Breast epithelium (tissue), 4 donors: ENCODE data around the gene CFAP300. TPM values are rescaled to one million over a fixed set of nuclear protein-coding genes. Genes with fewer than 3 reads are reported as not detected.
A peak's percentile ranks its signal among the peaks of the same experiment; 100 is the strongest.

Experiments used
- DNase-seq, 2 donors: peaks; one replicate each; pipeline ENCODE4 v3.0.0-alpha.2; 2019; ENCODE audit warnings: low spot score in 2 of 2
- H3K27ac ChIP-seq, 2 donors: fragments of 200-600 bp; sonication (generic) in 1 of 2; one replicate each; pipeline ENCODE4 v1.5.1; 2016 to 2019; ENCODE audit warnings: mild to moderate bottlenecking in 1 of 2
- H3K27me3 ChIP-seq, 2 donors: fragments of 200-600 bp; sonication (generic) in 1 of 2; one replicate each; pipeline versions ENCODE4 v1.5.1 to v1.6.0; 2017 to 2019; ENCODE audit warnings: control low read depth in 1 of 2, mild to moderate bottlenecking in 1 of 2
- H3K36me3 ChIP-seq: fragments of 200-600 bp; one replicate; pipeline ENCODE4 v1.5.1; 2019
- H3K4me1 ChIP-seq, 2 donors: fragments of 200-600 bp; sonication (generic); one replicate each; pipeline ENCODE4 v1.5.1; 2016 to 2019; ENCODE audit warnings: control low read depth in 1 of 2
- H3K4me3 ChIP-seq, 3 donors: fragments of 200-600 bp; sonication (generic); 1 replicate in 2 of 3; 2 replicates in 1 of 3; pipeline ENCODE4 v1.5.1; 2016 to 2019; ENCODE audit warnings: mild to moderate bottlenecking in 3 of 3, moderate library complexity in 2 of 3
- H3K9me3 ChIP-seq, 2 donors: fragments of 200-600 bp; sonication (generic) in 1 of 2; one replicate each; pipeline ENCODE4 v1.5.1; 2016 to 2019; ENCODE audit warnings: control low read depth in 1 of 2
- CTCF ChIP-seq, 3 donors: fragments of 450-650 bp; IDR thresholded peaks; one replicate each; pipeline ENCODE4 v1.5.1; 2016 to 2017; ENCODE audit warnings: antibody characterized with exemption in 3 of 3, mild to moderate bottlenecking in 3 of 3, moderate library complexity in 3 of 3
- POLR2A ChIP-seq: fragments of 450-650 bp; IDR thresholded peaks from one replicate; pipeline ENCODE4 v1.6.1; 2016; ENCODE audit warnings: antibody characterized with exemption, mild to moderate bottlenecking, moderate library complexity
- POLR2AphosphoS5 ChIP-seq, 3 donors: sonication (generic); formaldehyde crosslinking; IDR thresholded peaks; one replicate each; pipeline ENCODE4 v1.6.1; 2017; ENCODE audit warnings: antibody characterized with exemption in 3 of 3
- intact Hi-C: fragments of 100-400 bp; cut with DNase I; formaldehyde crosslinking; loops from one replicate; pipeline ENCODE4 v1.15.1; 2023; ENCODE audit warnings: low total_unique reads
- total RNA-seq, 3 donors: library from RNA; depleted of rRNA; stranded (reverse); fragments of >200 nt; gene quantifications; one replicate each; pipeline ENCODE4 v1.1.0, GENCODE V29; 2016

CFAP300 gene
- total RNA-seq, 3 donors from 2014 or later, result 2.0 to 8.3 (median 4.4) TPM

DNA sequence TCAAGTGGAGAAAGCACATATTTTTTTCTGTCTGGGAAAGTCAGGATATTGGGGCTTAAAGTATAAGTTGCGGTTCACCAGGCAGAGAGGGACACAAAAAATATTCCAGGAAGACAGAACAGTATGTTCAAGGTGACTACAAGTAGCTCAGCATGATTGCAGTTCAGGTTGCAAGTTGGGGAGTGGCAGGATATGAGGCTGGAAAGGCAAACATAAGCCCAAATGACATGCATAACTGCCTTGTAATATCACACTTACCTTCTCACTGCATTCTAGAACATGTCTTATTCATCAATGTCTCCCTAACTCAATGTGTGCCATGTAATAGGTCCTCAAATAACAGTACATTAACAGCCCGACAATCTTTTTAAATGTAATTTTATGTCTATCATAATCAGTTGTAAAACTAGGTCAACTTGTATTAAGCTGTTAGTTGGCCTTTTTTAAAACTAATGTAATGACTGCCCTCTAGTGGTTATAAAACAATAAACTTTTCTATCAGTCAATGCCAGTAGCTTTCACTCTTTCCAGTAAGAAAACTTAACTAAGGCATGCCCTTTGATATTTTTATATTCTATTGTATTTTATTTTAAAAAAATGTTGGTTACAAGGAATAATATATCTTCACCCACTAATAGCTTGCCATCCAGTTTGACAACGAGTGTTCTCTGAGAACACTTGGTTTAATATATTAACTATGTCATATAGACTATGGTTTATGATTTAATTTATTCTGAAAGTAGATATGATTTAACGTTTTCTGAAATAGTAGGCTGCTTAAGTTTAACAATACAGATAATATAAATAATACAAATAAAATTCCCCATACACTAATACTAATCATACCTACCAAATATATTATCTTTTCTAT, 39.4 kb upstream of the CFAP300 start:
- Histone ChIP-seq H3K36me3 (no peaks in the 10 kb centered on the region), H3K9me3 (no peaks in the 10 kb centered on the region), H3K27ac (peak overlapping the region in 1 of 2 donors; percentile 22), H3K27me3 (no peaks in the 10 kb centered on the region), H3K4me1 (peaks cover 0 to 6% of the 10 kb centered on the region in 2 donors), H3K4me3 (no peak overlapping the region)
- DNase-seq, result no peak
- intact Hi-C loops, result no loop called here
- TF ChIP-seq POLR2A (no peak), CTCF (IDR thresholded peaks at IDR 0.05) (peak; percentile 45 to 58 (median 53))

GRCh38 chr11:102010776-102011494, 36.3 kb upstream of the CFAP300 start:
- TF ChIP-seq POLR2AphosphoS5 (IDR thresholded peaks at IDR 0.05), result no peak
- no peak for TF ChIP-seq POLR2A
- TF ChIP-seq CTCF (IDR thresholded peaks at IDR 0.05), result no peak
- intact Hi-C loops, result loop anchor here (10.0 kb wide), 1 partner anchor 146 kb away; no protein-coding TSS in a partner anchor
- H3K4me1 ChIP-seq, result peaks cover 0 to 6% of the 10 kb centered on the region in 2 donors
- no peaks in the 10 kb centered on the region for H3K27me3 ChIP-seq
- no peak overlapping the region for H3K4me3 ChIP-seq
- H3K36me3 ChIP-seq, result no peaks in the 10 kb centered on the region
- no peak overlapping the region for H3K27ac ChIP-seq
- DNase-seq, result peak; percentile 39 to 69
- no peaks in the 10 kb centered on the region for H3K9me3 ChIP-seq

DNA sequence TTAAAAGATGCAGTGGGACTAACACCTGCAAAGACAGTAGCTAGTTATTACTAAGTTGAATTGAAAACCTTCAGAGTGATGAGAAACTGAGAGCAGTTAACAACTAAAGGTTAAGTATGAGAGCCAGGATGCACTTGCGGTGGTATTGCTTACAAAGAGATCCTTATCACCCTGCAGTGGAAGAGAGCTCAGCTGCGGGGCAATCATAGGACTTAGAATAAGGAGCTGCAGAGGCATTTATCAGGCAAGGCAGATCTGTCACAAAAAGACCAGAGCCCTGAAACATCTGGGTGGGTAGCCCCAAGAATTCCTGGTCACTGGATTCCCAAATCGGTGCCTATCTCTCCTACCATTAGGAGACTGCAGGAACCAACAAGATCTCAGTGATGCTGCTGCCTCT, 34.3 kb upstream of the CFAP300 start:
- Histone ChIP-seq H3K36me3 (no peaks in the 10 kb centered on the region), H3K27me3 (no peaks in the 10 kb centered on the region), H3K4me3 (no peak overlapping the region), H3K27ac (no peak overlapping the region), H3K9me3 (no peaks in the 10 kb centered on the region), H3K4me1 (peaks cover 0 to 6% of the 10 kb centered on the region in 2 donors)
- DNase-seq, result no peak
- TF ChIP-seq POLR2AphosphoS5 (IDR thresholded peaks at IDR 0.05), result no peak
- TF ChIP-seq POLR2A, result no peak
- no peak for TF ChIP-seq CTCF (IDR thresholded peaks at IDR 0.05)
- intact Hi-C loops, result loop anchor here (10.0 kb wide), 1 partner anchor 148 kb away; no protein-coding TSS in a partner anchor

GRCh38 chr11:102014756-102015155, 32.5 kb upstream of the CFAP300 start:
- no peaks in the 10 kb centered on the region for H3K9me3 ChIP-seq
- H3K4me1 ChIP-seq, result peaks cover 0 to 6% of the 10 kb centered on the region in 2 donors
- TF ChIP-seq CTCF (IDR thresholded peaks at IDR 0.05) (no peak), POLR2AphosphoS5 (IDR thresholded peaks at IDR 0.05) (no peak), POLR2A (no peak)
- no peak overlapping the region for H3K4me3 ChIP-seq
- H3K27me3 ChIP-seq, result no peaks in the 10 kb centered on the region
- DNase-seq, result no peak
- intact Hi-C loops, result loop anchor here (10.0 kb wide), 1 partner anchor 150 kb away; no protein-coding TSS in a partner anchor
- H3K27ac ChIP-seq, result no peak overlapping the region
- H3K36me3 ChIP-seq, result no peaks in the 10 kb centered on the region
